HCT116 (cell line): Measurements from ENCODE around the gene KRT17. TPM values are rescaled to one million over a fixed set of nuclear protein-coding genes. Genes with fewer than 3 reads are reported as not detected.

Experiments
- ATAC-seq: fragments of 200-7000 bp; cut with Tn5 transposase; 2 replicates; pipeline ENCODE4 v1.9.1; 2020; ENCODE audit warnings: mild to moderate bottlenecking, moderate library complexity
- BruUV-seq: library from RNA; stranded (reverse); fragments of 400-500 nt; replicated peaks from 2 replicates; lab custom pipeline; 2021; lab: Mats Ljungman, UMichigan
- CTCF ChIA-PET: fragments of 300-600 bp; sonication (Branson Sonifier 250); formaldehyde crosslinking; loops from one replicate; lab custom pipeline; 2021; ENCODE audit warnings: antibody characterized with exemption; lab: Charles Lee
- POLR2A ChIA-PET: fragments of 300-600, 350-600 bp; sonication (Branson Sonifier 250); formaldehyde crosslinking; loops from one replicate; lab custom pipeline; 2021; ENCODE audit warnings: antibody characterized with exemption; lab: Charles Lee
- RAD21 ChIA-PET, 2 experiments: fragments of 300-600 bp; sonication (Branson Sonifier 250); formaldehyde crosslinking; loops; one replicate each; lab custom pipeline; 2023; ENCODE audit warnings: low total read pairs in 2 of 2; ENCODE audit not compliant: uncharacterized antibody in 2 of 2, unreplicated experiment in 2 of 2, low non-redundant PET in 1 of 2; lab: Charles Lee
- DNase-seq: peaks from one replicate; pipeline ENCODE4 v3.0.0-alpha.2; 2010; ENCODE audit warnings: low read depth, low spot score
- H2AFZ ChIP-seq: fragments of 200-600 bp; shearing (Covaris generic), sonication (generic); 2 replicates; pipeline ENCODE4 v1.6.1; 2017; ENCODE audit warnings: low read depth, mixed run types, mixed read lengths, antibody characterized with exemption, low read length; ENCODE audit not compliant: poor library complexity, severe bottlenecking
- H3K27ac ChIP-seq: 2 replicates; pipeline ENCODE4 v1.5.1; 2012; ENCODE audit warnings: low read depth, low read length
- H3K27me3 ChIP-seq: fragments of 200-600 bp; sonication (generic); 2 replicates; pipeline ENCODE4 v1.6.1; 2016; ENCODE audit warnings: mixed run types, low read length, mixed read lengths; ENCODE audit not compliant: insufficient read depth
- H3K36me3 ChIP-seq, 2 experiments: fragments of 200-500 bp in 1 of 2; fragments of 200-600 bp in 1 of 2; sonication (Bioruptor generic) in 1 of 2; sonication (generic) in 1 of 2; 2 replicates each; pipeline versions ENCODE4 v1.5.1 to v1.6.1; 2014 to 2016; ENCODE audit warnings: low read length in 2 of 2, inconsistent platforms in 1 of 2, mixed read lengths in 1 of 2, mixed run types in 1 of 2; ENCODE audit not compliant: insufficient read depth in 2 of 2, control insufficient read depth in 1 of 2
- H3K4me1 ChIP-seq, 2 experiments: fragments of 200-600 bp in 1 of 2; sonication (generic) in 1 of 2; 2 replicates each; pipeline versions ENCODE4 v1.5.1 to v1.6.1; 2012 to 2017; ENCODE audit warnings: low read length in 2 of 2, inconsistent platforms in 1 of 2, mild to moderate bottlenecking in 1 of 2, mixed read lengths in 1 of 2, mixed run types in 1 of 2, moderate library complexity in 1 of 2; ENCODE audit not compliant: insufficient read depth in 2 of 2, control insufficient read depth in 1 of 2
- H3K4me2 ChIP-seq: fragments of 200-600 bp; sonication (generic); 2 replicates; pipeline ENCODE4 v1.6.1; 2017; ENCODE audit warnings: mixed run types, low read length, mixed read lengths
- H3K4me3 ChIP-seq, 2 experiments: fragments of 200-600 bp in 1 of 2; sonication (generic) in 1 of 2; replicated peaks in 1 of 2; 2 replicates each; pipeline ENCODE4 v1.5.1; 2011 to 2016; ENCODE audit warnings: low read length in 2 of 2, control low read depth in 1 of 2, low read depth in 1 of 2, mild to moderate bottlenecking in 1 of 2, mixed read lengths in 1 of 2, mixed run types in 1 of 2
- H3K79me2 ChIP-seq: fragments of 200-600 bp; sonication (generic); 2 replicates; pipeline ENCODE4 v1.6.1; 2017; ENCODE audit warnings: mild to moderate bottlenecking, mixed run types, low read length, moderate library complexity, mixed read lengths; ENCODE audit not compliant: insufficient read depth
- H3K9ac ChIP-seq: fragments of 200-600 bp; sonication (generic); 2 replicates; pipeline ENCODE4 v1.6.1; 2016; ENCODE audit warnings: low read length, mixed read lengths
- H3K9me2 ChIP-seq: fragments of 200-600 bp; sonication (generic), shearing (Covaris generic); 2 replicates; pipeline ENCODE4 v1.6.1; 2017; ENCODE audit warnings: mixed run types, mild to moderate bottlenecking, moderate library complexity; ENCODE audit not compliant: insufficient read depth
- H3K9me3 ChIP-seq, 2 experiments: fragments of 200-500 bp in 1 of 2; fragments of 200-600 bp in 1 of 2; sonication (Bioruptor generic) in 1 of 2; sonication (generic) in 1 of 2; 2 replicates each; pipeline ENCODE4 v1.6.1; 2014 to 2017; ENCODE audit warnings: low read length in 2 of 2, mixed read lengths in 2 of 2, inconsistent platforms in 1 of 2, low read depth in 1 of 2, mild to moderate bottlenecking in 1 of 2, mixed run types in 1 of 2, moderate library complexity in 1 of 2; ENCODE audit not compliant: control insufficient read depth in 1 of 2, insufficient read depth in 1 of 2
- H4K20me1 ChIP-seq: fragments of 200-600 bp; sonication (generic), shearing (Covaris generic); 2 replicates; pipeline ENCODE4 v1.6.1; 2017; ENCODE audit warnings: mixed run types, mild to moderate bottlenecking, moderate library complexity; ENCODE audit not compliant: insufficient read depth
- CBX3 ChIP-seq: IDR thresholded peaks from 2 replicates; pipeline ENCODE4 v1.6.1; 2012; ENCODE audit warnings: low read depth
- CEBPB ChIP-seq: IDR thresholded peaks from 2 replicates; pipeline ENCODE4 v1.6.1; 2012; ENCODE audit warnings: low read depth
- EGR1 ChIP-seq: IDR thresholded peaks from 2 replicates; pipeline ENCODE4 v1.6.1; 2012; ENCODE audit warnings: low read depth
- ELF1 ChIP-seq: IDR thresholded peaks from 2 replicates; pipeline ENCODE4 v1.6.1; 2012; ENCODE audit warnings: low read depth, borderline replicate concordance
- FOSL1 ChIP-seq: IDR thresholded peaks from 2 replicates; pipeline ENCODE4 v1.6.1; 2012; ENCODE audit warnings: low read depth
- JUND ChIP-seq: IDR thresholded peaks from 2 replicates; pipeline ENCODE4 v1.6.1; 2012
- MAX ChIP-seq: IDR thresholded peaks from 2 replicates; pipeline ENCODE4 v1.6.1; 2012
- POLR2A ChIP-seq: IDR thresholded peaks from 2 replicates; pipeline ENCODE4 v1.7.0; 2011; ENCODE audit warnings: borderline replicate concordance; ENCODE audit not compliant: insufficient read depth, insufficient read length; ENCODE audit errors: extremely low read depth
- RAD21 ChIP-seq: IDR thresholded peaks from 2 replicates; pipeline ENCODE4 v1.6.1; 2012; ENCODE audit warnings: low read depth, mild to moderate bottlenecking
- REST ChIP-seq: IDR thresholded peaks from 2 replicates; pipeline ENCODE4 v1.6.1; 2012; ENCODE audit warnings: low read depth
- SRF ChIP-seq: IDR thresholded peaks from 2 replicates; pipeline ENCODE4 v1.6.1; 2012; ENCODE audit warnings: low read depth
- TCF7L2 ChIP-seq: IDR thresholded peaks from 2 replicates; pipeline ENCODE4 v1.7.0; 2011; ENCODE audit warnings: borderline replicate concordance, inconsistent platforms; ENCODE audit not compliant: insufficient read depth, insufficient read length; ENCODE audit errors: extremely low read depth
- YY1 ChIP-seq: IDR thresholded peaks from 2 replicates; pipeline ENCODE4 v1.6.1; 2011; ENCODE audit warnings: low read length, low read depth, moderate library complexity, mild to moderate bottlenecking; ENCODE audit not compliant: insufficient replicate concordance; ENCODE audit errors: extremely low read depth
- ZBTB33 ChIP-seq: IDR thresholded peaks from 2 replicates; pipeline ENCODE4 v1.6.1; 2011; ENCODE audit warnings: mild to moderate bottlenecking, low read length, moderate library complexity; ENCODE audit not compliant: insufficient replicate concordance; ENCODE audit errors: extremely low read depth
- ZNF274 ChIP-seq: fragments of 200-500 bp; sonication (Bioruptor generic); IDR thresholded peaks from 2 replicates; pipeline ENCODE4 v1.6.1; 2014; ENCODE audit warnings: mild to moderate bottlenecking, low read depth, low read length, inconsistent platforms
- intact Hi-C: fragments of 100-400 bp; cut with micrococcal nuclease; formaldehyde crosslinking; loops from 2 replicates; pipeline ENCODE4 v1.10.0; 2022
- total RNA-seq: library from RNA; stranded (reverse); gene quantifications from one replicate; pipeline ENCODE4 v1.2.1, GENCODE V29; 2021; ENCODE audit not compliant: unreplicated experiment

KRT17 gene
- total RNA-seq, 1 experiment from 2014 or later, result not detected

GRCh38 chr17:41634639-41635038 lies 10.3 kb upstream of the KRT17 start:
- no peak overlapping the region for H2AFZ ChIP-seq
- no peaks in the 10 kb centered on the region for H4K20me1 ChIP-seq
- TF ChIP-seq MAX (no peak), YY1 (no peak), ZNF274 (no peak), FOSL1 (no peak), EGR1 (no peak), TCF7L2 (no peak), POLR2A (no peak), JUND (no peak), CBX3 (no peak), REST (no peak), ELF1 (no peak), SRF (no peak), ZBTB33 (no peak), CEBPB (no peak), RAD21 (no peak)
- intact Hi-C loops, result no loop called here
- no peak for ATAC-seq
- ChIA-PET POLR2A (no interaction called here), RAD21 (no interaction called here), CTCF (interaction anchor here (0.8 kb wide), 1 partner anchor 11 kb away, joined by 3 read pairs; no protein-coding TSS in a partner anchor)
- no peaks in the 10 kb centered on the region for H3K36me3 ChIP-seq
- H3K79me2 ChIP-seq, result no peaks in the 10 kb centered on the region
- H3K27ac ChIP-seq, result no peak overlapping the region
- no peak overlapping the region for H3K4me3 ChIP-seq
- no peaks in the 10 kb centered on the region for H3K9me2 ChIP-seq
- no peak overlapping the region for H3K4me2 ChIP-seq
- H3K4me1 ChIP-seq, result no peaks in the 10 kb centered on the region
- BruUV-seq, result no TSS peak
- H3K9me3 ChIP-seq, result no peaks in the 10 kb centered on the region
- no peaks in the 10 kb centered on the region for H3K27me3 ChIP-seq
- no peak overlapping the region for H3K9ac ChIP-seq
- DNase-seq, result no peak
